OCI-LY3 (cell line): ENCODE measurements around the gene TIRAP.
A peak's percentile ranks its signal among the peaks of the same experiment; 100 is the strongest.

Source experiments
- H2AFZ ChIP-seq: fragments of 200-600, 300-600 bp; shearing (Covaris generic); 2 replicates; pipeline ENCODE4 v1.6.0; 2014; ENCODE audit warnings: antibody characterized with exemption, low read depth, low read length
- H3K27ac ChIP-seq: fragments of 200-600, 300-600 bp; sonication (generic); 2 replicates; pipeline ENCODE4 v1.5.1; 2014; ENCODE audit warnings: mild to moderate bottlenecking, low read length, moderate library complexity, mixed read lengths
- H3K27me3 ChIP-seq: fragments of 200-600, 300-600 bp; sonication (generic); 2 replicates; pipeline ENCODE4 v1.6.1; 2014; ENCODE audit warnings: low read depth, low read length, mixed read lengths
- H3K36me3 ChIP-seq: fragments of 200-600, 300-600 bp; sonication (generic); replicated peaks from 2 replicates; pipeline ENCODE3; 2014; ENCODE audit warnings: low read depth, low read length, mixed read lengths
- H3K4me1 ChIP-seq: fragments of 300-600, 200-600 bp; sonication (generic); 2 replicates; pipeline ENCODE4 v1.6.1; 2014; ENCODE audit warnings: low read length, mixed read lengths
- H3K4me2 ChIP-seq: fragments of 200-600, 300-600 bp; sonication (generic); 2 replicates; pipeline ENCODE4 v1.6.1; 2014; ENCODE audit warnings: low read length, mixed read lengths
- H3K4me3 ChIP-seq: fragments of 300-600, 200-600 bp; sonication (generic); 2 replicates; pipeline ENCODE4 v1.5.1; 2014; ENCODE audit warnings: antibody characterized with exemption, mild to moderate bottlenecking, low read length, moderate library complexity
- H3K79me2 ChIP-seq: fragments of 300-600, 200-600 bp; shearing (Covaris generic); 2 replicates; pipeline ENCODE4 v1.6.1; 2014; ENCODE audit warnings: mild to moderate bottlenecking, low read length, mixed read lengths
- H3K9ac ChIP-seq: fragments of 300-600, 200-600 bp; shearing (Covaris generic); 2 replicates; pipeline ENCODE4 v1.6.0; 2014; ENCODE audit warnings: mild to moderate bottlenecking, low read length, moderate library complexity
- H3K9me3 ChIP-seq: fragments of 200-600, 300-600 bp; shearing (Covaris generic); 2 replicates; pipeline ENCODE4 v1.6.1; 2014; ENCODE audit warnings: low read length, mixed read lengths; ENCODE audit not compliant: insufficient read depth
- H4K20me1 ChIP-seq: fragments of 200-600, 300-600 bp; sonication (generic); 2 replicates; pipeline ENCODE4 v1.6.1; 2016; ENCODE audit warnings: low read length, mixed read lengths; ENCODE audit not compliant: insufficient read depth
- EZH2phosphoT487 ChIP-seq: fragments of 200-600 bp; shearing (Covaris generic); IDR thresholded peaks from 2 replicates; pipeline ENCODE4 v1.6.1; 2018; ENCODE audit warnings: antibody characterized with exemption, mixed run types, low read depth
- TF ChIP-seq, protein P1 (sequence below): fragments of 200-600, 300-600 bp; sonication (generic); IDR thresholded peaks from 2 replicates; pipeline ENCODE4 v1.5.1; 2014; ENCODE audit warnings: antibody characterized with exemption, low read length, low read depth

TIRAP gene

DNA sequence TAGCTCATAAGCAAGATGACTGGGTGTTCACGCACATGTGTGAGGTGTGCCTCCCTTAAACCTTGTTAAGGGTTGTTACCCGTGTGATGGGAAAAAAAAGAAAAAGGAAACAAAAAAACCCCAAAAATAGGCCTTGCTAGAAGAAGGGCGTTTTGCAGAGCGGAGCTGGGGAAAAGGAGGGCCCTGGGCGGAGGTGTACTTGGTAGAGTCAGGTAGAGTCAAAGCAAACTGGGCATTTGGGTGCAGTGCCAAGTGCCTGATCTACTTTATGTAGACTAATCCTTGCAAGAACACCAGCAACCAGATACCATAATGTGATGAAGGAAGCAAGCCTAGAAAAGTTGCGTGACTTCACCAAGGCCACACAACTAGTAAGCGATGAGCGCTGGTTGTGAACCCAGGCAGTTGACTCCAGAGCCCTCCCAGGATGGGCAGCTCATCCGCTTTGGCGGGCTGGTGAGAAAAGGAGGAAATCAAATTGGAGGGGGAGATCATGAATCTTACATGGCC is 1.2 kb upstream of the TIRAP start:
- peaks cover 4% of the 10 kb centered on the region; the same call in 1 of the 2 replicates for H3K79me2 ChIP-seq
- peaks cover 13% of the 10 kb centered on the region for H3K4me1 ChIP-seq
- H3K9ac ChIP-seq: no peak overlapping the region
- H2AFZ ChIP-seq: no peak overlapping the region
- H4K20me1 ChIP-seq: no peaks in the 10 kb centered on the region
- no peak overlapping the region for H3K4me3 ChIP-seq
- no peaks in the 10 kb centered on the region for H3K9me3 ChIP-seq
- TF ChIP-seq, protein P1, sequence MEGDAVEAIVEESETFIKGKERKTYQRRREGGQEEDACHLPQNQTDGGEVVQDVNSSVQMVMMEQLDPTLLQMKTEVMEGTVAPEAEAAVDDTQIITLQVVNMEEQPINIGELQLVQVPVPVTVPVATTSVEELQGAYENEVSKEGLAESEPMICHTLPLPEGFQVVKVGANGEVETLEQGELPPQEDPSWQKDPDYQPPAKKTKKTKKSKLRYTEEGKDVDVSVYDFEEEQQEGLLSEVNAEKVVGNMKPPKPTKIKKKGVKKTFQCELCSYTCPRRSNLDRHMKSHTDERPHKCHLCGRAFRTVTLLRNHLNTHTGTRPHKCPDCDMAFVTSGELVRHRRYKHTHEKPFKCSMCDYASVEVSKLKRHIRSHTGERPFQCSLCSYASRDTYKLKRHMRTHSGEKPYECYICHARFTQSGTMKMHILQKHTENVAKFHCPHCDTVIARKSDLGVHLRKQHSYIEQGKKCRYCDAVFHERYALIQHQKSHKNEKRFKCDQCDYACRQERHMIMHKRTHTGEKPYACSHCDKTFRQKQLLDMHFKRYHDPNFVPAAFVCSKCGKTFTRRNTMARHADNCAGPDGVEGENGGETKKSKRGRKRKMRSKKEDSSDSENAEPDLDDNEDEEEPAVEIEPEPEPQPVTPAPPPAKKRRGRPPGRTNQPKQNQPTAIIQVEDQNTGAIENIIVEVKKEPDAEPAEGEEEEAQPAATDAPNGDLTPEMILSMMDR: no peak
- no peak for TF ChIP-seq EZH2phosphoT487
- H3K27ac ChIP-seq: no peak overlapping the region
- no peaks in the 10 kb centered on the region for H3K27me3 ChIP-seq
- H3K4me2 ChIP-seq: no peak overlapping the region
- H3K36me3 ChIP-seq: peaks cover 11% of the 10 kb centered on the region

GRCh38 chr11:126282361-126282735 is 545 bp upstream of the TIRAP start:
- H4K20me1 ChIP-seq: no peaks in the 10 kb centered on the region
- peak overlapping the region; percentile 81 for H2AFZ ChIP-seq
- peak overlapping the region; percentile 97 for H3K4me3 ChIP-seq
- H3K4me2 ChIP-seq: peak overlapping the region; percentile 79
- no peak overlapping the region for H3K27ac ChIP-seq
- no peak for TF ChIP-seq EZH2phosphoT487
- TF ChIP-seq, protein P1: no peak
- peak overlapping the region; percentile 71 for H3K9ac ChIP-seq
- H3K36me3 ChIP-seq: peaks cover 6% of the 10 kb centered on the region
- H3K79me2 ChIP-seq: peaks cover 4% of the 10 kb centered on the region; the same call in 1 of the 2 replicates
- H3K4me1 ChIP-seq: peaks cover 13% of the 10 kb centered on the region
- H3K9me3 ChIP-seq: no peaks in the 10 kb centered on the region
- H3K27me3 ChIP-seq: no peaks in the 10 kb centered on the region

GRCh38 chr11:126284829-126285228 is 1.9 kb downstream of the TIRAP start:
- H3K36me3 ChIP-seq: peaks cover 8% of the 10 kb centered on the region
- H3K27ac ChIP-seq: no peak overlapping the region
- peak overlapping the region; percentile 79 for H3K4me2 ChIP-seq
- H3K4me3 ChIP-seq: peak overlapping the region; percentile 97
- H2AFZ ChIP-seq: no peak overlapping the region
- H4K20me1 ChIP-seq: no peaks in the 10 kb centered on the region
- H3K9ac ChIP-seq: no peak overlapping the region
- H3K9me3 ChIP-seq: no peaks in the 10 kb centered on the region
- no peaks in the 10 kb centered on the region for H3K27me3 ChIP-seq
- H3K79me2 ChIP-seq: peaks cover 4% of the 10 kb centered on the region; the same call in 1 of the 2 replicates
- peaks cover 23% of the 10 kb centered on the region for H3K4me1 ChIP-seq
- TF ChIP-seq, protein P1: no peak
- no peak for TF ChIP-seq EZH2phosphoT487

DNA sequence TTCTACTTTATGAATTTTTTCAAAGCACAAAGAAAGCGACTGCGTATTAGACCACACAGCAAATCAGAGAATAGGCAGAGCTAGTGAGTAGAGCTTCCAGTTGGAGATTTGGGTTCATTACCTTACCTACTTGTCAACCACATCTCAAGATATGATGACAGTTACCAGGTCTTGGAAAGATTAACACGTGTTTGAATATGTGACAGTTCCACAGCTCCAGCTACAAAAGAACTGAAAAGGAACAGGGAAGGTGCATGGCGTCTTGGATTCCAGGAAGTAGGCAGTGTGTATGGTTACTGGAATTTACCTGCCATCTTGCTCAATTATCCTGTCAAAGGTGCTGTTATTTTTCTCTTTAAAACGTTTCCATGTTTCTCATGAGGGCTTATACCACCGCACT is 5.3 kb downstream of the TIRAP start:
- Histone ChIP-seq H3K79me2 (peaks cover 4% of the 10 kb centered on the region; the same call in 1 of the 2 replicates), H3K4me1 (peaks cover 23% of the 10 kb centered on the region), H3K4me3 (no peak overlapping the region), H3K4me2 (peak overlapping the region; percentile 37; the same call in 1 of the 2 replicates), H2AFZ (no peak overlapping the region), H3K27ac (no peak overlapping the region), H3K9ac (no peak overlapping the region), H3K9me3 (no peaks in the 10 kb centered on the region), H4K20me1 (no peaks in the 10 kb centered on the region), H3K36me3 (peaks cover 8% of the 10 kb centered on the region), H3K27me3 (no peaks in the 10 kb centered on the region)
- no peak for TF ChIP-seq EZH2phosphoT487
- TF ChIP-seq, protein P1: no peak
